K562 (cell line): ENCODE results near the gene PRR19. TPM values are rescaled to one million over a fixed set of nuclear protein-coding genes. Genes with fewer than 3 reads are reported as not detected.
A peak's percentile ranks its signal among the peaks of the same experiment; 100 is the strongest.

Experiments
- ATAC-seq: fragments of 200-7000 bp; cut with Tn5 transposase; 3 replicates; pipeline ENCODE4 v1.9.1; 2020; ENCODE audit warnings: moderate library complexity
- BruUV-seq: library from RNA; stranded (reverse); fragments of 400-500 nt; replicated peaks from 2 replicates; lab custom pipeline; 2021; lab: Mats Ljungman, UMichigan
- CTCF ChIA-PET: fragments of 300-600 bp; formaldehyde crosslinking; extraction: SDS; loops from one replicate; lab custom pipeline; 2021; ENCODE audit warnings: low intra/inter-chr PET ratio; lab: Yijun Ruan, JAX
- POLR2A ChIA-PET: fragments of 300-600, 350-650 bp; sonication (Branson Sonifier 250); formaldehyde crosslinking; extraction: SDS; loops from one replicate; lab custom pipeline; 2021; ENCODE audit warnings: antibody characterized with exemption, inconsistent platforms; lab: Yijun Ruan, JAX
- DNase-seq, 4 experiments: peaks; one replicate each; pipeline versions ENCODE4 v3.0.0 to v3.0.0-alpha.2; 2011 to 2018; ENCODE audit warnings: low spot score in 3 of 4, mixed read lengths in 3 of 4; ENCODE audit errors: extremely low read depth in 1 of 4
- FAIRE-seq: peaks from 2 replicates; lab custom pipeline; 2011; peaks lifted over from hg19 to GRCh38; lab: Jason Lieb, UNC
- H2AFZ ChIP-seq: 2 replicates; pipeline ENCODE4 v1.6.0; 2011; ENCODE audit warnings: low read depth, low read length, control low read depth, inconsistent platforms
- H3K27ac ChIP-seq: fragments of 200-600 bp; 3 replicates; pipeline ENCODE4 v1.8.0; 2011; ENCODE audit warnings: low read depth, mild to moderate bottlenecking, control low read depth, inconsistent platforms, low read length, moderate library complexity, mixed read lengths; ENCODE audit errors: extremely low read depth
- H3K27me3 ChIP-seq, 2 experiments: fragments of 300-600 bp in 1 of 2; 2 replicates in 1 of 2; 3 replicates in 1 of 2; pipeline versions ENCODE4 v1.6.0 to v1.8.0; 2011; ENCODE audit warnings: inconsistent platforms in 2 of 2, low read length in 2 of 2, mild to moderate bottlenecking in 1 of 2, mixed read lengths in 1 of 2, moderate library complexity in 1 of 2; ENCODE audit not compliant: control insufficient read depth in 2 of 2, insufficient read depth in 2 of 2
- H3K36me3 ChIP-seq: fragments of 300-600 bp; 3 replicates; pipeline ENCODE4 v1.8.0; 2011; ENCODE audit warnings: mild to moderate bottlenecking, low read length, inconsistent platforms; ENCODE audit not compliant: control insufficient read depth, insufficient read depth
- H3K4me1 ChIP-seq, 2 experiments: fragments of 200-600 bp in 1 of 2; replicated peaks in 1 of 2; 2 replicates in 1 of 2; 3 replicates in 1 of 2; pipeline versions ENCODE4 v1.5.1 to v1.8.0; 2011; ENCODE audit warnings: inconsistent platforms in 2 of 2, low read length in 2 of 2, mild to moderate bottlenecking in 1 of 2, mixed read lengths in 1 of 2, moderate library complexity in 1 of 2; ENCODE audit not compliant: control insufficient read depth in 2 of 2, insufficient read depth in 2 of 2
- H3K4me2 ChIP-seq: 2 replicates; pipeline ENCODE4 v1.6.1; 2011; ENCODE audit warnings: low read length, control low read depth, inconsistent platforms, mixed read lengths; ENCODE audit not compliant: insufficient read depth
- H3K4me3 ChIP-seq: fragments of 200-600 bp; sonication (generic), shearing (Covaris generic); 2 replicates; pipeline ENCODE4 v1.5.1; 2016; ENCODE audit warnings: control low read depth, inconsistent platforms
- H3K79me2 ChIP-seq: fragments of 200-600 bp; 3 replicates; pipeline ENCODE4 v1.8.0; 2011; ENCODE audit warnings: low read length, inconsistent platforms; ENCODE audit not compliant: control insufficient read depth, insufficient read depth
- H3K9ac ChIP-seq, 2 experiments: 2 replicates each; pipeline versions ENCODE4 v1.6.0 to v1.6.1; 2011; ENCODE audit warnings: low read depth in 2 of 2, low read length in 2 of 2, control low read depth in 1 of 2, inconsistent platforms in 1 of 2, mild to moderate bottlenecking in 1 of 2, mixed read lengths in 1 of 2; ENCODE audit not compliant: insufficient read depth in 1 of 2
- H3K9me1 ChIP-seq: one replicate; pipeline ENCODE4 v1.6.0; 2011; ENCODE audit warnings: inconsistent platforms, mild to moderate bottlenecking, low read length, moderate library complexity; ENCODE audit not compliant: control insufficient read depth, insufficient read depth
- H3K9me3 ChIP-seq: replicated peaks from 2 replicates; pipeline ENCODE4 v1.5.1; 2011; ENCODE audit warnings: low read depth, low read length, inconsistent platforms; ENCODE audit not compliant: control insufficient read depth, insufficient read depth
- H4K20me1 ChIP-seq: replicated peaks from 2 replicates; pipeline ENCODE4 v1.6.1; 2011; ENCODE audit warnings: low read length, inconsistent platforms, mixed read lengths; ENCODE audit not compliant: control insufficient read depth, insufficient read depth
- RAD21 ChIP-seq, 2 experiments: fragments of 250-450 bp in 1 of 2; fragments of 450-650 bp in 1 of 2; sonication (Bioruptor Pico) in 1 of 2; formaldehyde crosslinking in 1 of 2; IDR thresholded peaks in 1 of 2; conservative IDR thresholded peaks in 1 of 2; 2 replicates each; pipeline versions ENCODE4 v1.4.0 to v1.8.0; 2020 to 2022; ENCODE audit warnings: mild to moderate bottlenecking in 2 of 2, moderate library complexity in 1 of 2
- YBX1 ChIP-seq: fragments of 450-650 bp; IDR thresholded peaks from 2 replicates; pipeline ENCODE4 v1.7.1; 2016; ENCODE audit warnings: mild to moderate bottlenecking
- ZNF263 ChIP-seq: sonication (generic); formaldehyde crosslinking; IDR thresholded peaks from 2 replicates; pipeline ENCODE4 v1.8.0; 2022; ENCODE audit warnings: mild to moderate bottlenecking, missing genetic modification reagents, borderline replicate concordance
- WGBS: fragments of 100-300 bp; shearing (Covaris generic); methylation state at CpG from one replicate; pipeline ENCODE4 v1.1.6; 2016; ENCODE audit warnings: low coverage, mixed read lengths; ENCODE audit not compliant: insufficient coverage; ENCODE audit errors: missing lambda C conversion rate; 5-methylcytosine and 5-hydroxymethylcytosine counted together
- in situ Hi-C: fragments of 300-500 bp; cut with MboI; formaldehyde crosslinking; loops from 4 replicates; pipeline ENCODE4 v1.15.0; 2018; ENCODE audit warnings: inconsistent platforms, mixed read lengths
- intact Hi-C: fragments of 100-400 bp; cut with micrococcal nuclease; formaldehyde crosslinking; loops from 2 replicates; pipeline ENCODE4 v1.14.2; 2022
- polyA plus RNA-seq, 8 experiments: library from polyadenylated mRNA; depleted of rRNA in 4 of 8; stranded (reverse) in 5 of 8; unstranded in 3 of 8; fragments of >200 nt; fragmentation: Nextera tagmentation in 2 of 8; fragmentation: Illumina TruSeq in 1 of 8; extraction: Ambion mirVana in 2 of 8; extraction: Trizol in 1 of 8; gene quantifications; 2 replicates each; pipeline versions ENCODE4 v1.2.1 to v1.2.3, GENCODE V29; 2011 to 2014; ENCODE audit warnings: inconsistent platforms in 1 of 8, missing spikeins in 1 of 8
- total RNA-seq, 7 experiments: library from RNA; depleted of rRNA in 6 of 7; stranded (reverse); fragments of >200 nt in 6 of 7; fragmentation: Illumina TruSeq in 2 of 7; extraction: Trizol in 2 of 7; gene quantifications; 2 replicates each; pipeline versions ENCODE4 v1.2.1 to v1.2.3, GENCODE V29; 2011 to 2021; ENCODE audit warnings: low replicate concordance in 1 of 7
- TF ChIP-seq, protein P1 (sequence below), 2 experiments: fragments of 450-650 bp; formaldehyde crosslinking in 1 of 2; IDR thresholded peaks; 2 replicates each; pipeline versions ENCODE4 v1.4.0 to v1.6.1; 2014 to 2020; ENCODE audit warnings: mild to moderate bottlenecking in 2 of 2, borderline replicate concordance in 1 of 2, low read depth in 1 of 2
- TF ChIP-seq, protein P2 (sequence below), 2 experiments: IDR thresholded peaks; 2 replicates each; pipeline ENCODE4 v1.6.1; 2011; ENCODE audit warnings: borderline replicate concordance in 1 of 2, control low read depth in 1 of 2, low read depth in 1 of 2, low read length in 1 of 2, mild to moderate bottlenecking in 1 of 2, mixed read lengths in 1 of 2, moderate library complexity in 1 of 2; ENCODE audit not compliant: insufficient read depth in 1 of 2, insufficient read length in 1 of 2, poor library complexity in 1 of 2, severe bottlenecking in 1 of 2; ENCODE audit errors: extremely low read depth in 1 of 2
- TF ChIP-seq, protein P3 (sequence below), 3 experiments: IDR thresholded peaks in 2 of 3; conservative IDR thresholded peaks in 1 of 3; 2 replicates each; pipeline ENCODE4 v1.5.1; 2011 to 2012; ENCODE audit warnings: low read length in 3 of 3, mild to moderate bottlenecking in 3 of 3, control low read depth in 2 of 3, improper control_type of control experiment in 1 of 3, inconsistent platforms in 1 of 3, low read depth in 1 of 3, mixed read lengths in 1 of 3, moderate library complexity in 1 of 3; ENCODE audit not compliant: insufficient read depth in 2 of 3

PRR19 gene
- total and polyA plus RNA-seq, 9 of the 15 experiments (the other 6 are each of a cell fraction or from before 2014, with no cell fraction given): 0.10 to 1.6 (median 0.54) TPM

- in situ Hi-C loops: no loop called here
- intact Hi-C loops: no loop called here
- no TSS peak for BruUV-seq
- Histone ChIP-seq H3K4me3 (no peak overlapping the region), H3K4me1 (peaks cover 10 to 51% of the 10 kb centered on the region in 2 experiments; a peak in 3 of 5 replicates), H3K9ac (no peak overlapping the region), H4K20me1 (no peaks in the 10 kb centered on the region), H3K9me3 (no peaks in the 10 kb centered on the region), H3K4me2 (no peak overlapping the region), H2AFZ (no peak overlapping the region), H3K9me1 (no peaks in the 10 kb centered on the region), H3K27ac (no peak overlapping the region), H3K36me3 (no peaks in the 10 kb centered on the region), H3K27me3 (no peaks in the 10 kb centered on the region), H3K79me2 (no peaks in the 10 kb centered on the region)
- POLR2A ChIA-PET: interaction anchor here (0.6 kb wide), 1 partner anchor 162 kb away, joined by 3 read pairs; no protein-coding TSS in a partner anchor
- WGBS: 36% methylated on average over 2 of the region's 2 CpGs
- ATAC-seq: peak; percentile 70
- TF ChIP-seq ZNF263 (CRISPR knock-in tag) (no peak), RAD21 (CRISPR knock-in tag; conservative IDR thresholded peaks at IDR 0.05 in 1 of 2, IDR thresholded peaks at IDR 0.05 in 1 of 2) (peak in 1 of 2 experiments; percentile 34; a peak in 2 of 4 replicates), YBX1 (no peak)
- TF ChIP-seq, protein P1, sequence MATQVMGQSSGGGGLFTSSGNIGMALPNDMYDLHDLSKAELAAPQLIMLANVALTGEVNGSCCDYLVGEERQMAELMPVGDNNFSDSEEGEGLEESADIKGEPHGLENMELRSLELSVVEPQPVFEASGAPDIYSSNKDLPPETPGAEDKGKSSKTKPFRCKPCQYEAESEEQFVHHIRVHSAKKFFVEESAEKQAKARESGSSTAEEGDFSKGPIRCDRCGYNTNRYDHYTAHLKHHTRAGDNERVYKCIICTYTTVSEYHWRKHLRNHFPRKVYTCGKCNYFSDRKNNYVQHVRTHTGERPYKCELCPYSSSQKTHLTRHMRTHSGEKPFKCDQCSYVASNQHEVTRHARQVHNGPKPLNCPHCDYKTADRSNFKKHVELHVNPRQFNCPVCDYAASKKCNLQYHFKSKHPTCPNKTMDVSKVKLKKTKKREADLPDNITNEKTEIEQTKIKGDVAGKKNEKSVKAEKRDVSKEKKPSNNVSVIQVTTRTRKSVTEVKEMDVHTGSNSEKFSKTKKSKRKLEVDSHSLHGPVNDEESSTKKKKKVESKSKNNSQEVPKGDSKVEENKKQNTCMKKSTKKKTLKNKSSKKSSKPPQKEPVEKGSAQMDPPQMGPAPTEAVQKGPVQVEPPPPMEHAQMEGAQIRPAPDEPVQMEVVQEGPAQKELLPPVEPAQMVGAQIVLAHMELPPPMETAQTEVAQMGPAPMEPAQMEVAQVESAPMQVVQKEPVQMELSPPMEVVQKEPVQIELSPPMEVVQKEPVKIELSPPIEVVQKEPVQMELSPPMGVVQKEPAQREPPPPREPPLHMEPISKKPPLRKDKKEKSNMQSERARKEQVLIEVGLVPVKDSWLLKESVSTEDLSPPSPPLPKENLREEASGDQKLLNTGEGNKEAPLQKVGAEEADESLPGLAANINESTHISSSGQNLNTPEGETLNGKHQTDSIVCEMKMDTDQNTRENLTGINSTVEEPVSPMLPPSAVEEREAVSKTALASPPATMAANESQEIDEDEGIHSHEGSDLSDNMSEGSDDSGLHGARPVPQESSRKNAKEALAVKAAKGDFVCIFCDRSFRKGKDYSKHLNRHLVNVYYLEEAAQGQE (IDR thresholded peaks at IDR 0.05; ENCODE audit: borderline replicate concordance): 0 out of 2 replicates have a peak, but pooled peaks have one; percentile 23
- TF ChIP-seq, protein P1 (CRISPR knock-in tag; IDR thresholded peaks at IDR 0.05; ENCODE audit: low read depth): no peak
- TF ChIP-seq, protein P2, sequence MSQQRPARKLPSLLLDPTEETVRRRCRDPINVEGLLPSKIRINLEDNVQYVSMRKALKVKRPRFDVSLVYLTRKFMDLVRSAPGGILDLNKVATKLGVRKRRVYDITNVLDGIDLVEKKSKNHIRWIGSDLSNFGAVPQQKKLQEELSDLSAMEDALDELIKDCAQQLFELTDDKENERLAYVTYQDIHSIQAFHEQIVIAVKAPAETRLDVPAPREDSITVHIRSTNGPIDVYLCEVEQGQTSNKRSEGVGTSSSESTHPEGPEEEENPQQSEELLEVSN (IDR thresholded peaks at IDR 0.05; ENCODE audit: borderline replicate concordance in 1 of 2, extremely low read depth in 1 of 2, insufficient read depth in 1 of 2, insufficient read length in 1 of 2, low read depth in 1 of 2, low read length in 1 of 2, poor library complexity in 1 of 2, severe bottlenecking in 1 of 2): no peak
- TF ChIP-seq, protein P3, sequence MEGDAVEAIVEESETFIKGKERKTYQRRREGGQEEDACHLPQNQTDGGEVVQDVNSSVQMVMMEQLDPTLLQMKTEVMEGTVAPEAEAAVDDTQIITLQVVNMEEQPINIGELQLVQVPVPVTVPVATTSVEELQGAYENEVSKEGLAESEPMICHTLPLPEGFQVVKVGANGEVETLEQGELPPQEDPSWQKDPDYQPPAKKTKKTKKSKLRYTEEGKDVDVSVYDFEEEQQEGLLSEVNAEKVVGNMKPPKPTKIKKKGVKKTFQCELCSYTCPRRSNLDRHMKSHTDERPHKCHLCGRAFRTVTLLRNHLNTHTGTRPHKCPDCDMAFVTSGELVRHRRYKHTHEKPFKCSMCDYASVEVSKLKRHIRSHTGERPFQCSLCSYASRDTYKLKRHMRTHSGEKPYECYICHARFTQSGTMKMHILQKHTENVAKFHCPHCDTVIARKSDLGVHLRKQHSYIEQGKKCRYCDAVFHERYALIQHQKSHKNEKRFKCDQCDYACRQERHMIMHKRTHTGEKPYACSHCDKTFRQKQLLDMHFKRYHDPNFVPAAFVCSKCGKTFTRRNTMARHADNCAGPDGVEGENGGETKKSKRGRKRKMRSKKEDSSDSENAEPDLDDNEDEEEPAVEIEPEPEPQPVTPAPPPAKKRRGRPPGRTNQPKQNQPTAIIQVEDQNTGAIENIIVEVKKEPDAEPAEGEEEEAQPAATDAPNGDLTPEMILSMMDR (IDR thresholded peaks at IDR 0.05 in 2 of 3, conservative IDR thresholded peaks at IDR 0.05 in 1 of 3; ENCODE audit: insufficient read depth in 2 of 3, low read depth in 1 of 3, low read length in 3 of 3): peak; percentile 40 to 72 (median 50); a peak in 5 of 6 replicates
- peak in 2 of 4 experiments; percentile 50 to 57 for DNase-seq
- peak; percentile 79 for FAIRE-seq
- CTCF ChIA-PET: no interaction called here
These were observed 9.7 kb downstream of the PRR19 start for GRCh38 chr19:42311657-42312056.
